Fibroblast of villous mesenchyme (primary cell): Measurements from ENCODE around the gene KIF26B. TPM values are rescaled to one million over a fixed set of nuclear protein-coding genes. Genes with fewer than 3 reads are reported as not detected.
"Not testable (repeated sequence)": the region's sequence is repeated elsewhere in the genome, so short reads cannot be mapped to it uniquely, and the experiment has no call there.

Experiments used
- DNase-seq: peaks from one replicate; pipeline ENCODE4 v3.0.0-alpha.2; 2010; ENCODE audit warnings: low read depth
- H3K4me3 ChIP-seq: 2 replicates; pipeline ENCODE4 v1.5.1; 2011; ENCODE audit warnings: low read depth, mild to moderate bottlenecking, low read length
- total RNA-seq: library from RNA; depleted of rRNA; stranded (reverse); fragments of >200 nt; gene quantifications from 2 replicates; pipeline ENCODE4 v1.2.3, GENCODE V29; 2012
- TF ChIP-seq, protein P1 (sequence below): IDR thresholded peaks from 2 replicates; pipeline ENCODE4 v1.5.1; 2012; ENCODE audit warnings: low read depth, mild to moderate bottlenecking, low read length; ENCODE audit not compliant: insufficient read depth

Gene KIF26B
- total RNA-seq, 1 donor: 12.1 TPM

DNA sequence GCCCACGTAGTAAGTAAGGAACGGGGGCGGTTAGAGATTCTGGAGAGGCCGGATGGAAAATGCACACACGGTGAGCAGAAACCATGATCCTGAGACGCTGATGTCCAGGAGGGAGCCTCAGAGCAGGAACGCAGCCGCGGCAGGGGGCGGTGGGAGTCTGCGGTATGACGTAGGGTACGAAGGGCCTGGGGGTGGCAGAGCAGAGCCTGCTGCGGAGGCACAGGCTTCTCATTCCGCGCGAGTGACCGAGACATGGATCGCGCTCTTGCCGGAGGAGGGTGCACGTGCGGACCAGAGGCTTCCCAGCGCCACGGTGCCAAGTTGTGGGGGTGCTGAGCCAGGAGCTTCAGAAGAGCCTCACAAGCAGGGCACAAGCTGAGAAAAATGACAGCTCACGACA, 176.2 kb downstream of the KIF26B start:
- TF ChIP-seq, protein P1, sequence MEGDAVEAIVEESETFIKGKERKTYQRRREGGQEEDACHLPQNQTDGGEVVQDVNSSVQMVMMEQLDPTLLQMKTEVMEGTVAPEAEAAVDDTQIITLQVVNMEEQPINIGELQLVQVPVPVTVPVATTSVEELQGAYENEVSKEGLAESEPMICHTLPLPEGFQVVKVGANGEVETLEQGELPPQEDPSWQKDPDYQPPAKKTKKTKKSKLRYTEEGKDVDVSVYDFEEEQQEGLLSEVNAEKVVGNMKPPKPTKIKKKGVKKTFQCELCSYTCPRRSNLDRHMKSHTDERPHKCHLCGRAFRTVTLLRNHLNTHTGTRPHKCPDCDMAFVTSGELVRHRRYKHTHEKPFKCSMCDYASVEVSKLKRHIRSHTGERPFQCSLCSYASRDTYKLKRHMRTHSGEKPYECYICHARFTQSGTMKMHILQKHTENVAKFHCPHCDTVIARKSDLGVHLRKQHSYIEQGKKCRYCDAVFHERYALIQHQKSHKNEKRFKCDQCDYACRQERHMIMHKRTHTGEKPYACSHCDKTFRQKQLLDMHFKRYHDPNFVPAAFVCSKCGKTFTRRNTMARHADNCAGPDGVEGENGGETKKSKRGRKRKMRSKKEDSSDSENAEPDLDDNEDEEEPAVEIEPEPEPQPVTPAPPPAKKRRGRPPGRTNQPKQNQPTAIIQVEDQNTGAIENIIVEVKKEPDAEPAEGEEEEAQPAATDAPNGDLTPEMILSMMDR: no peak
- DNase-seq: no peak
- no peak overlapping the region for H3K4me3 ChIP-seq

DNA sequence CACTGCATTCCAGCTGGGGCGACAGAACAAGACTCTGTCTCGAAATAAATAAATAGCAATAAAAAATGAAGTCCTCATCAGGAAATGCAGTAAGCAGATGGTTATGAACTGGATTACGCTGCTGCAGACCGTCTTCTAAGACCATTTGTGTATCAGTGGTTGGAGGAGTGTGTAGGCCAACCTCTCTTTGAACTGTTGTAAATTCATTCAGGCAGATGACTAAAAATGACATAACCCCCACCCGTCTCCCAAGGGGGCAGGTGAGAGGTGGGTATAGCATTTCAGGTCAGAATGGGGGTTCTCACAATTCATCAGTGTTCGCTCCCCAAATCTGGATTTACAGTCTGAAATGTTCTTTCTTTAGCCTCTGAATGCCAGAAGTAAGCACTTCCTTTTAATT, 177.3 kb downstream of the KIF26B start:
- no peak for DNase-seq
- H3K4me3 ChIP-seq: no peak overlapping the region
- TF ChIP-seq, protein P1: no peak

DNA sequence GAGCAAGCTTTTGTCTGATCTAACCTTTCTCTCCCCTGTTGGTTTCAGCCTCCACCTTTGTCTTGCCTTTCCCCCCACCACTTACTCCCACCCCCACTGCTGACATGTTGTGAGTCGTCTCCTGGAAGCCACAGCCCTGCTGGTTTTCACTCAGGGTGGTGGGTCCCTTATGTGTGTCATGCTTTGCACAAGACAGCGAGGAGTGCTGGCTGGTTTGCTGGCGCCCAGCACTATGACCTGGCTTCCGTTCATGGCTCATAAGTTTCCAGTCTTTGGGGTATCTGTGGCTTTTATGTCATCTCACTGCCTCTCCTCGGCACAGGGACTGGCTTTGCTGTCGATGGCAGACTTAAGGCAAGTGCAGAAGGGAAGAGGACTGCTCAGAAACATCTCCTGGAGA, 177.7 kb downstream of the KIF26B start:
- H3K4me3 ChIP-seq: no peak overlapping the region
- DNase-seq: no peak
- TF ChIP-seq, protein P1: no peak

DNA sequence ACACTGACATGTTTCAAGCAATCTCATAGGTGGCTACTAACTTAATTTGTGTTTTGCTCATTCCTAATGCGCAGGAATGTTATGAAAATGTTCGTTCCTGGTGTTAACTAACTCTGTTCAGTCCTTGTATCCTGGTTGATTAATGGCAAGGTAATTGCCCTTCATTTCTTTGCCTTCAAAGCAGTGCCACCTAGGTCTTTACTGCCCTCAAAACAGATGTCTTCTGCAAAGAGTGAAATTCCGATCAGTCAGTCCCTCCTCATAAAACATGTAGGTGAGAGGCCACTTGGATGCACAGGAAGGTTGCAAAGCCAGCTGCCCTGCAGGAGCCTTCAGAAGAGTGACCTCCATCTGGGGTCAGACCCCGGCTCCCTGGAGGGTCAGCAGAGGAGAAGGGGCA, 179.4 kb downstream of the KIF26B start:
- TF ChIP-seq, protein P1: no peak
- H3K4me3 ChIP-seq: no peak overlapping the region
- no peak for DNase-seq

DNA sequence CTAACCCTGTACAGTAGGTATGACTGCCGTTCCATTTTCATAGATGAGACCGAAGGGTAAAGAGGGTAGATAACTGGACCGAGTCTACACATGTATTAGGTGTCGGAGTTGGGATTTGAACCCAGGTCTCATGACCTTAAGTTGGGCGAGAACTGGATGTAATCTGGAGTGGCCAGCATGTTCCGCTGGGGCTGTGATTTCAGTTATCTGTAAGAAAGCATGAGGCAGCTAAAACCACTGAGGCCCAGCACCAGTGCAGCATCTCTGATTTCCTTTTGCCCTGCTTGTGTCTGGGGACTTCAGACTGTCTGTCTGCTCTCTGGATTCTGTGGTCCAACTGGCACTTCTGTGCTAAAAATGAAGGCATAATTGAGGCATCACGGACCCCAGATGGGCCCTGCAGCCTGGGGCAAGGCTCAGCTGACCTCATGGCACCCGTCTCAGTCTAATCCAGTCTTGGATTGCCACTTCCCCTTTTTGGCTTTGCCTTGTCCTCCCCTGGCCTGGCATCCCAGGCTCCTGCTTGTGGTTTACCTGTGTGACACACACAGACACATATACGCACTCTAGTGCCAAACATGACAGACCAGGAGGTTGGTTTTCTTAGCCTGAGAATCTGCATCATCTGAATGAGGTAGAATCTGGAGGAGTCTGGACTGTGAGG, 180.2 kb downstream of the KIF26B start:
- TF ChIP-seq, protein P1: no peak
- DNase-seq: no peak
- H3K4me3 ChIP-seq: no peak overlapping the region

DNA sequence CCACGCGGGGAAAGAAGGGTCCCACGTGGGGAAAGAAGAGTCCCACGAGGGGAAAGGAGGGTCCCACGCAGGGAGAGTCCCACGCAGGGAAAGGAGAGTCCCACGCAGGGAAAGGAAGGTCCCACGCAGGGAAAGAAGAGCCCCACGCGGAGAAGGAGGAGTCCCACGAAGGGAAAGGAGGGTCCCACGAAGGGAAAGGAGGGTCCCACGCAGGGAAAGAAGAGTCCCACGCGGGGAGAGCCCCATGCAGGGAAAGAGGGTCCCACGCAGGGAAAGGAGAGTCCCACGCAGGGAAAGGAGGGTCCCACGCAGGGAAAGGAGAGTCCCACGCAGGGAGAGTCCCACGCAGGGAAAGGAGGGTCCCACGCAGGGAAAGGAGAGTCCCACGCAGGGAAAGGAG, 180.9 kb downstream of the KIF26B start:
- H3K4me3 ChIP-seq, DNase-seq: not testable (repeated sequence)

DNA sequence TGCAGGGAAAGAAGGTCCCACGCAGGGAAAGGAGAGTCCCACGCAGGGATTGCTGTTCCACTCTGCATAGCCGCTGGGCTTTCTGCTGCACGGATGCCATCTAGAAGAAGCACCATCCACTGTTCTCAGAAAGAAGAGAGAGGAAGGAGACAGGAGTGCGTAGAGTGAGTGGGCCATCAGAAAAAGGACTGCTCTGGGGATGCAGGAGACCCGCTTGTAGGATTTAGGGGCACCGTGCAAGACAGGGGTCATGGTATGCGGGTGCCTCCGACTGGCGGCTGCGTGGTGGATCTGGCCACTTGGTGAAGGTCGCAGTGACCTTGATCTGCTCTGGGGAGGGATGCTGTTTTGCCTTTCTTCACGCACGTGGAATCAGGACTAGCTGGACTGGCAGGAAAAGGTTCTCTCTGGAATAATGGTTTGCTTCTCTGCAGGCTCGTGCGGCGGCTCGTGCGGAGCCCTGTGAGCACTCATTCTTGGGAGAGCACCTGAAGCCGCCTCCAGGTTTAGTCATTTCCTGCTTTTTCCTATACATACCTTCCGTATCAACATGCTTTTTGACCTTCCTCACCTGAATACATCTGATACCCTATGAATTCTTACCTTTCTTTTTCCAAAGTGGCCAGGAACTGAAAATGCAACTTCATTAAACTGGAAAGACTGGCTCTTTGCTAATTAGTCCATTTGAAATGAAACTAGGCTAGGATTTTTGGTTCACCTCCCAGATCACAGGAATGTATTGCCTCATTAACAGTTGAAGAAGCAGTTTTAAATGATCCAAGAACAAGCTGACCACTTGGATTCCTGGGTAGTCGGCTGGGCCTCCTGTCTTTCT, 181.6 kb downstream of the KIF26B start:
- TF ChIP-seq, protein P1: no peak
- no peak for DNase-seq
- H3K4me3 ChIP-seq: no peak overlapping the region

DNA sequence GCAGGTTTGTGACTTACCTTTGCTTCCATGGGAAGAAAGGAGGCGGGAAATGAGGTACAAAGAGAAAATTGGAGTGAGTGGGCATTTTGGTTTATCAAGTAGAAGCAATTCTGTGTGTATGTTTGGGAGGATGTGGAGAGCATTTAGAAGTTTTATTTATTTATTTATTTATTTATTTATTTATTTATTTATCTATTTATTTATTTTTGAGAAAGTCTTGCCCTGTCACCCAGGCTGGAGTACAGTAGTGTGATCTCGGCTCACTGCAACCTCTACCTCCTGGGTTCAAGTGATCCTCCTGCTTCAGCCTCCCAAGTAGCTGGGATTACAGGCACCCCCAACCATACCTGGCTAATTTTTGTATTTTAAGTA, 182.2 kb downstream of the KIF26B start:
- DNase-seq: not testable (repeated sequence)

More for the DNA sequence above, 182.2 kb downstream of the KIF26B start:
- H3K4me3 ChIP-seq: not testable (repeated sequence)
